HEK293T (cell line): ENCODE data around the gene TEX2.
"Not testable (repeated sequence)": the region's sequence is repeated elsewhere in the genome, so short reads cannot be mapped to it uniquely, and the experiment has no call there.

Source experiments
- CTCF ChIA-PET: fragments of 350-600 bp; formaldehyde crosslinking; extraction: SDS; loops from one replicate; lab custom pipeline; 2021; ENCODE audit warnings: antibody characterized with exemption, inconsistent platforms; lab: Yijun Ruan, JAX
- POLR2A ChIA-PET: fragments of 350-600 bp; formaldehyde crosslinking; extraction: SDS; loops from one replicate; lab custom pipeline; 2020; ENCODE audit warnings: antibody characterized with exemption, inconsistent platforms; lab: Yijun Ruan, JAX
- DNase-seq: peaks from one replicate; pipeline ENCODE4 v3.0.0; 2012; ENCODE audit warnings: mixed read lengths; ENCODE audit errors: extremely low spot score
- ARNT ChIP-seq: fragments of 450-650 bp; IDR thresholded peaks from 2 replicates; pipeline ENCODE4 v1.6.1; 2017; ENCODE audit warnings: mild to moderate bottlenecking
- BHLHE40 ChIP-seq: fragments of 450-650 bp; IDR thresholded peaks from 2 replicates; pipeline ENCODE4 v1.6.1; 2016; ENCODE audit warnings: mild to moderate bottlenecking, moderate library complexity, borderline replicate concordance
- CTBP1 ChIP-seq: fragments of 450-650 bp; IDR thresholded peaks from 2 replicates; pipeline ENCODE4 v1.6.1; 2016; ENCODE audit warnings: borderline replicate concordance
- ELF4 ChIP-seq: fragments of 450-650 bp; IDR thresholded peaks from 2 replicates; pipeline ENCODE4 v1.6.1; 2017; ENCODE audit warnings: antibody characterized with exemption
- FOXA1 ChIP-seq: fragments of 450-650 bp; IDR thresholded peaks from 2 replicates; pipeline ENCODE4 v1.6.1; 2016; ENCODE audit warnings: mild to moderate bottlenecking
- FOXK2 ChIP-seq: fragments of 450-650 bp; IDR thresholded peaks from 2 replicates; pipeline ENCODE4 v1.6.1; 2016; ENCODE audit warnings: mild to moderate bottlenecking
- FOXM1 ChIP-seq: fragments of 450-650 bp; IDR thresholded peaks from 2 replicates; pipeline ENCODE4 v1.6.1; 2017; ENCODE audit warnings: mild to moderate bottlenecking, borderline replicate concordance
- HDGF ChIP-seq: fragments of 450-650 bp; IDR thresholded peaks from 2 replicates; pipeline ENCODE4 v1.6.1; 2017; ENCODE audit warnings: antibody characterized with exemption, borderline replicate concordance
- L3MBTL2 ChIP-seq: fragments of 450-650 bp; conservative IDR thresholded peaks from 2 replicates; pipeline ENCODE4 v1.6.1; 2016; ENCODE audit warnings: mild to moderate bottlenecking
- LEF1 ChIP-seq: fragments of 450-650 bp; IDR thresholded peaks from 2 replicates; pipeline ENCODE4 v1.6.1; 2017; ENCODE audit warnings: mild to moderate bottlenecking, borderline replicate concordance
- NFRKB ChIP-seq: fragments of 450-650 bp; IDR thresholded peaks from 2 replicates; pipeline ENCODE4 v1.6.1; 2016; ENCODE audit warnings: mild to moderate bottlenecking, moderate library complexity
- SP1 ChIP-seq: fragments of 450-650 bp; IDR thresholded peaks from 2 replicates; pipeline ENCODE4 v1.6.1; 2017
- SUZ12 ChIP-seq: fragments of 450-650 bp; IDR thresholded peaks from 2 replicates; pipeline ENCODE4 v1.6.1; 2016; ENCODE audit warnings: mild to moderate bottlenecking
- TARDBP ChIP-seq: fragments of 450-650 bp; IDR thresholded peaks from 2 replicates; pipeline ENCODE4 v1.6.1; 2016
- ZNF384 ChIP-seq: fragments of 450-650 bp; IDR thresholded peaks from 2 replicates; pipeline ENCODE4 v1.6.1; 2016
- TF ChIP-seq, protein P1 (sequence below): fragments of 450-650 bp; IDR thresholded peaks from 2 replicates; pipeline ENCODE4 v1.6.1; 2016

The TEX2 gene

DNA sequence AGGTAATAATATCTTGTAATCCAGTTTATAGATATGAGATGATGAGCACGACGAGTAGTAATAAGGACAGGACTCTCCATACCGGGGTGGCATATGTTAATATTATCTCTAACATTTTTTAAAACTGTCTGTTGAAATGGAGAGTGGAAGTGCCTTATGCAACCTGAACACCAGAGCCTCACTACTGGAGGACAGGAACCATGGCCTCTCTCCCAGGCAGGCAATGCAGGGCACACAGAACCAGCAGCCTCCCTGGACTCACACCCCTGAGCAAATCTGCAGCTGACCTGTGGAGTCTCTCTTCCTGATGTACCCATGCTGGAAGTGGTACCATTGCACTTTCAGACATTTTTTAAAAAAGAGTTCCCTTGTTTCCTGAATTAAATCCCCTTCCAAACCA, 78.0 kb downstream of the TEX2 start:
- CTCF ChIA-PET = no interaction called here
- TF ChIP-seq NFRKB = no peak
- TF ChIP-seq LEF1 = no peak
- TF ChIP-seq ELF4 = no peak
- no peak for TF ChIP-seq FOXA1
- TF ChIP-seq L3MBTL2 = no peak
- no peak for TF ChIP-seq CTBP1
- no peak for TF ChIP-seq ZNF384
- TF ChIP-seq TARDBP = no peak
- TF ChIP-seq HDGF = no peak
- TF ChIP-seq FOXM1 = no peak
- TF ChIP-seq SUZ12 = no peak
- no peak for TF ChIP-seq BHLHE40
- TF ChIP-seq, protein P1, sequence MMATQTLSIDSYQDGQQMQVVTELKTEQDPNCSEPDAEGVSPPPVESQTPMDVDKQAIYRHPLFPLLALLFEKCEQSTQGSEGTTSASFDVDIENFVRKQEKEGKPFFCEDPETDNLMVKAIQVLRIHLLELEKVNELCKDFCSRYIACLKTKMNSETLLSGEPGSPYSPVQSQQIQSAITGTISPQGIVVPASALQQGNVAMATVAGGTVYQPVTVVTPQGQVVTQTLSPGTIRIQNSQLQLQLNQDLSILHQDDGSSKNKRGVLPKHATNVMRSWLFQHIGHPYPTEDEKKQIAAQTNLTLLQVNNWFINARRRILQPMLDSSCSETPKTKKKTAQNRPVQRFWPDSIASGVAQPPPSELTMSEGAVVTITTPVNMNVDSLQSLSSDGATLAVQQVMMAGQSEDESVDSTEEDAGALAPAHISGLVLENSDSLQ = no peak
- no peak for TF ChIP-seq SP1
- DNase-seq = no peak
- POLR2A ChIA-PET = no interaction called here

DNA sequence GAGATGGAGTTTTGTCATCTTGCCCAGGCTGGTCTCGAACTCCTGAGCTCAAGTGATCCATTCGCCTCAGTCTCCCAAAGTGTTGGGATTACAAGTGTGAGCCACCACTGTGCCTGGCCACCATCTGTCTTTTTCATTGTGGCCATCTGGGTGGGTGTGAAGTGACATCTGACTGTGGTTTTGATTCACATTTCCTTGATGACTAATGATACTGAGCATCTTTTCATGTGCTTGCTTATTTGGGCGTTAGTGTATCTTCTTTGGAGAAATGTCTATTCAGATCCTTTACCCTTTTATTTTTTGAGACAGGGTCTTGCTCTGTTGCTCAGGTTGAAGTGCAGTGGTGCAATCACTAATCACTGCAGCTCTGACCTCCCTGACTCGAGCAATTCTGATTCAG, 79.2 kb downstream of the TEX2 start:
- no peak for DNase-seq
- TF ChIP-seq SUZ12 (no peak), BHLHE40 (no peak), CTBP1 (no peak)
- ChIA-PET POLR2A (no interaction called here), CTCF (no interaction called here)

DNA sequence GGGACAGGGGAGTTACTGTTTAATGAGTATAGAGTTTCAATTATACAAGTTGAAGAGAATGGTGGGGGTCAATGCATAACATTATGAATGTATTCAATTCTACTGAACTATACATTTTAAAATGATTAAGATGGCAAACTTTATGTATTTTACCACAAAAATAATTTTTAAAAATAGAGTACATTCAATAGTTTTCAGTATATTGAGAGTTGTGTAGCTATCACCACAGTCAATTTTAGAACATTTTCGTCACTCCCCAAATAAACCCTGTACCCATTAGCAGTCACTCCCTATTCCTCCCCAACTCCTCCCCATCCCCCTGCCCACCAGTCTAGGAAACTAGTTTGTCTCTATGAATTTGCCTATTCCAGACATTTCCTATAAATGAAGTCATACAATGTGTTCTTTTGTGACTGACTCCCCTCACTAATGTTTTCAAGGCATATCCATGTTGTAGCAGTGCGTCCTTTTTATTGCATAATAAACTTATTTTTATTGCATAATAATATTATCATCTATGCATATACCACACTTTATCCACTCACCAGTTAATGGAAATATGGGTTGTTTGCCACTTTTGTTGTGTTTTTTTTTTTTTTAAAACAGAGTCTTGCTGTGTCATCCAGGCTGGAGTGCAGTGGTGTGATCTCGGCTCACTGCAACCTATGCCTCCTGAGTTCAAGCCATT, 80.6 kb downstream of the TEX2 start:
- CTCF ChIA-PET = interaction anchor here (0.7 kb wide), 1 partner anchor 18 kb away, joined by 3 read pairs; no protein-coding TSS in a partner anchor
- DNase-seq = no peak
- TF ChIP-seq SP1 = no peak
- TF ChIP-seq L3MBTL2 = no peak
- no peak for TF ChIP-seq TARDBP
- TF ChIP-seq FOXA1 = no peak
- TF ChIP-seq FOXK2 = no peak
- POLR2A ChIA-PET = no interaction called here

DNA sequence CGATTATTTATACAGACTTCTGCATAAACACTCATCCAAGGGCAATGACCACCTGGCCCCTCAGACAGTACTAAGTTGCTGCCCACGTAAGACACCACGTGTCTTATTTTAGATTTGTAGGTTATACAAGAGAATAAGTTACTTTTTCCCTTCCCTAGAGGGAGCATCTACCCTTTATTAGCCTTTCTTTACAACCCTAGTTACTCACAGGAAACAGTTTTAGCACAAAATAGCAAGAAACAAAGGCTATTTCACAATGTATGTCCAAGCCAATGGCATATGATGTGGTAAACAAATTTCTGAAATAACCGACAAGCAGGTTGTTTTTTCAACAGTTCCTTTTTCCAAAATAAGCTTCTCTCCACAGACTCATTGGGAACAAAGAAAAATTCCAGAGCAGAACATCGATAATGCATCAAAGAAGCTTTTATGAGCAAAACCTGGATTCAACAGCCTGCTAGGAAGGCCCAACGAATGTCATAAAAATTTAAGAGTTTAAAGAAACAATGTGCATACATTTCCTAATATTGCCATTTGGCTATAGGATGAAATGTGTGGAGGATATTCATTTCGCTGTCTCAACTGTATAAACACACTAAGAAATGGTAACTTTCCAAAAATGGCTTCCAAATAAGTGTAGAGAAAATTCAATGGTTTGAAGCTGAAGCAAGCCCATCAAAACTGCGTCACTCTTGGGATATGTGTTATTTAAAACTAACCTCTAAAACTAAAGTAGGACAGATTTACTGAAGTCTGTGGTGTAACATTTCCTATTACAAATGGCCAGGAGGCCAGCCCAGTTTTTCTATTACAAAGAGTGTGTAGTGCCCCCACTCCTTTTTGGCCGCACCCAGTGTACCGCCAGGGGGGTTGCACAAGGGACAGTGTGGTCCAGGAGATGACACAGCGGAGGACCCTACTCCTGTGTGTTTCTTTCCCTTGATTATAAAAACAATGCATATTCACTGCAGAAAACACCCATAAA, 82.7 kb downstream of the TEX2 start:
- ChIA-PET POLR2A (no interaction called here), CTCF (no interaction called here)
- no peak for TF ChIP-seq SP1
- TF ChIP-seq ARNT = no peak
- no peak for TF ChIP-seq L3MBTL2
- TF ChIP-seq SUZ12 = no peak
- TF ChIP-seq FOXK2 = no peak
- no peak for TF ChIP-seq FOXM1
- TF ChIP-seq NFRKB = no peak
- no peak for TF ChIP-seq ZNF384
- TF ChIP-seq ELF4 = no peak
- no peak for TF ChIP-seq LEF1
- no peak for TF ChIP-seq HDGF
- TF ChIP-seq FOXA1 = no peak
- no peak for TF ChIP-seq TARDBP
- TF ChIP-seq, protein P1 = no peak
- no peak for TF ChIP-seq CTBP1
- no peak for TF ChIP-seq BHLHE40
- DNase-seq = no peak

DNA sequence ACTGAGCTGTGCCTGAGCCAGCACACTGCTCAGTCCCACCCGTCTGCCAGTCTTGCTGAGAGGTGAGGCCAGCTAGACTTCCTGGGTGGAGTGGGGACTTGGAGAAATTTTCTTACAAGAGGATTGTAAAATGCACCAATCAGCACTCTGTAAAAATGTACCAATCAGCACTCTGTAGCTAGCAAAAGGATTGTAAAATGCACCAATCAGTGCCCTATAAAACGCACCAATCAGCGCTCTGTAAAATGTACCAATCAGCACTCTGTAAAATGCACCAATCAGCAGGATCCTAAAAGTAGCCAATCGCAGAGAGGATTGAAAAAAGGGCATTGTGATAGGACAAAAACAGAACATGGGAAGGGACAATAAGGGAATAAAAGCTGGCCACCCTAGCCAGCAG, 84.0 kb downstream of the TEX2 start:
- CTCF ChIA-PET, DNase-seq: not testable (repeated sequence)
- POLR2A ChIA-PET = interaction anchor here (1.2 to 2.6 kb wide), 2 partner anchors 9 to 33 kb away, joined by 3 to 13 read pairs; no protein-coding TSS in a partner anchor

DNA sequence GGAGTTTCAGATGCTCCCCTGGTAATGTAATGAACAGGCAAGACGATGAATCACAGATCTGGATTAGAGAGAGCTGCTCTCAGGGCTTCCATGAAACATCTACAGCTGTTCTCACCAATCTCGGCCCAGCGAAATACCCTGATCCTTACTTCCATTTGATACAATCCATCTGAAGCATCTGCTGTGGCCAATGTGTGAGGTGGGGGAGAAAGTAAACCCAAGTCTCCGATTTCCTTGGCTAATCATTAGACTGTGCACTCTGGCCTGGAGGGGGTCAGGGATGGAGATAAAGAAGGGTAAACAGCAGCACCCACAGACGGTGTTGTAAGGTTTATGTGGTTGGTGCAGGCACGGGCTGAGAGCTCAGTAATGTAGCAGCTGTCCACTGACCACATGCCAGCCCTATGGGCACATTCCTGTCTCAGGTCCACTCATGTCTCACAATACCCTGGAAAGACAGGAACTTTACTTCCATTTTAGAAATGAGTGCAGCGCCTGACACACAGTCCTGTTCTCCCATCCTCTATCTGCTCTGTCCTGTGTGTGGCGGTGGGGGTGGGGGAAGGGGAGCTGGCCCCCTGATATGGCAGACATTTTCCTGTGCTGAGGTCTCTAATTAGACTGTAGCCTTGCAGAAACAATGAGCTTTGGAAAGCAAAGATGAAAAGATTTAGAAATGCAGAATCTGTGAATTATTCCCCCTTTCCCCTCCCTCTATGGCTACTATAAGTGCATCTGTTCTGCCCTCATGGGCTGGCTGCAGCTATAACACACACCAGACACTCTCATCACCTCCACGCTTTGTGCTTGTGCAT, 84.8 kb downstream of the TEX2 start:
- TF ChIP-seq, protein P1 = no peak
- no peak for TF ChIP-seq NFRKB
- ChIA-PET CTCF (interaction anchor here (0.7 kb wide), 1 partner anchor 104 kb away, joined by 3 read pairs; no protein-coding TSS in a partner anchor), POLR2A (interaction anchor here (1.2 to 2.6 kb wide), 2 partner anchors 10 to 32 kb away, joined by 3 to 13 read pairs; no protein-coding TSS in a partner anchor)
- DNase-seq = no peak
